ENCODE measurements around the gene HYAL1.

DNA sequence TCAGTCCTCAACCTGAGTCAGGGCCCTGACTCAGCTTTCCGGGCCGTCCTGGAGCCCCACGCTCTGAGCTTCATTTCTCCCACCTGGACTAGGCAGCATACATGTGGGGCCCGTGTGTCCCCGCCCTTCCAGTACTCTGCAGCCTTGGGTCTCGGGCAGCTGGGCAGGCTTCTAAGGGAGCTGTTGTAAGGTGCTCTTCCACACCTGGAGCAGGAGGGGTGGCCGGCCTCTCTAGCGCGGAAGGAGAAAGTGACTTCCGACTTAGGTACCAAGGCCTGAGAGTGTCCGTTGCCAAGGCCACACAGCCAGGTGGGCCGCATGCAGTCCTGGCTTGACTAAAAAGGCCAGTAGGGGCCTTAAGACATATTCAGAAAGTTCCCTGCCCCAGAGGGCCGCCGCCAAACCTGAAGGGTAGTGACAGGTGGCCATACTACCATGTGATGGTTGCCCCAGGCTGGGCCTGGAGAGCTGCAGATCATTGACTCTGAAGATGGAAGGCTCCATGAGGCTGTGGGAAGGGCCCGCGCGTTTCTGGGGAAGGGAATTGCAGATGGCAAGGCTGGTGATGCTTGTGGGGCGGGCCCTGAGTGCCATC lies 43.8 kb downstream of the HYAL1 start:
- TF ChIP-seq POLR2A (IDR thresholded peaks at IDR 0.05) = no peak
- TF ChIP-seq, protein P1, sequence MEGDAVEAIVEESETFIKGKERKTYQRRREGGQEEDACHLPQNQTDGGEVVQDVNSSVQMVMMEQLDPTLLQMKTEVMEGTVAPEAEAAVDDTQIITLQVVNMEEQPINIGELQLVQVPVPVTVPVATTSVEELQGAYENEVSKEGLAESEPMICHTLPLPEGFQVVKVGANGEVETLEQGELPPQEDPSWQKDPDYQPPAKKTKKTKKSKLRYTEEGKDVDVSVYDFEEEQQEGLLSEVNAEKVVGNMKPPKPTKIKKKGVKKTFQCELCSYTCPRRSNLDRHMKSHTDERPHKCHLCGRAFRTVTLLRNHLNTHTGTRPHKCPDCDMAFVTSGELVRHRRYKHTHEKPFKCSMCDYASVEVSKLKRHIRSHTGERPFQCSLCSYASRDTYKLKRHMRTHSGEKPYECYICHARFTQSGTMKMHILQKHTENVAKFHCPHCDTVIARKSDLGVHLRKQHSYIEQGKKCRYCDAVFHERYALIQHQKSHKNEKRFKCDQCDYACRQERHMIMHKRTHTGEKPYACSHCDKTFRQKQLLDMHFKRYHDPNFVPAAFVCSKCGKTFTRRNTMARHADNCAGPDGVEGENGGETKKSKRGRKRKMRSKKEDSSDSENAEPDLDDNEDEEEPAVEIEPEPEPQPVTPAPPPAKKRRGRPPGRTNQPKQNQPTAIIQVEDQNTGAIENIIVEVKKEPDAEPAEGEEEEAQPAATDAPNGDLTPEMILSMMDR (IDR thresholded peaks at IDR 0.05) = no peak
